Prostate gland (tissue), 2 donors: ENCODE measurements around the gene AQP4.

Source experiments
- POLR2A ChIP-seq: fragments of 450-650 bp; IDR thresholded peaks from one replicate; pipeline ENCODE4 v1.6.1; 2016; ENCODE audit warnings: antibody characterized with exemption, mild to moderate bottlenecking
- POLR2AphosphoS5 ChIP-seq: sonication (generic); formaldehyde crosslinking; IDR thresholded peaks from one replicate; pipeline ENCODE4 v1.6.1; 2017; ENCODE audit warnings: antibody characterized with exemption
- TF ChIP-seq, protein P1 (sequence below), 4 experiments: fragments of 200-600 bp in 2 of 4; fragments of 450-650 bp in 2 of 4; sonication (generic) in 2 of 4; IDR thresholded peaks; 1 replicate in 3 of 4; 2 replicates in 1 of 4; pipeline ENCODE4 v1.5.1; 2016 to 2019; ENCODE audit warnings: antibody characterized with exemption in 4 of 4, mild to moderate bottlenecking in 2 of 4, moderate library complexity in 2 of 4

DNA sequence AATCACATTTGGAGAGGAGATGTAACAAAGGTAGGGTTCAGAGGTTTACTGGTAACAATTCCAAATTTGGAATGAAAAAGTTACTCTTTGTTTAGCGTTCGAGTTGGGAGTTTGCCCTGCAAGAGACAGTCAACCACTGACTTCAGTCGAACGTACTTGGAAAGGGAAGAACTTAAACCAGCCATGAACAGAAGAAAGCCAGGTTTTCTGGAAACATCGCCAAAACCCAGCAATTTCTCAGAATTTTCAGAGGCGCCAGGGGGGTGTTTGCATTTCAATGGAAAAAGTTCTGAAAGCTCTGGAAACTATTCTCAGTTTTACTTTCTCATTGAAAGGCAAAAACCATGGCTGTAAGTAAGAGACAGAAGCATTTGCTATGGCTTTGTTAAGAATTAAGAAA lies 28.5 kb upstream of the AQP4 start:
- TF ChIP-seq, protein P1, sequence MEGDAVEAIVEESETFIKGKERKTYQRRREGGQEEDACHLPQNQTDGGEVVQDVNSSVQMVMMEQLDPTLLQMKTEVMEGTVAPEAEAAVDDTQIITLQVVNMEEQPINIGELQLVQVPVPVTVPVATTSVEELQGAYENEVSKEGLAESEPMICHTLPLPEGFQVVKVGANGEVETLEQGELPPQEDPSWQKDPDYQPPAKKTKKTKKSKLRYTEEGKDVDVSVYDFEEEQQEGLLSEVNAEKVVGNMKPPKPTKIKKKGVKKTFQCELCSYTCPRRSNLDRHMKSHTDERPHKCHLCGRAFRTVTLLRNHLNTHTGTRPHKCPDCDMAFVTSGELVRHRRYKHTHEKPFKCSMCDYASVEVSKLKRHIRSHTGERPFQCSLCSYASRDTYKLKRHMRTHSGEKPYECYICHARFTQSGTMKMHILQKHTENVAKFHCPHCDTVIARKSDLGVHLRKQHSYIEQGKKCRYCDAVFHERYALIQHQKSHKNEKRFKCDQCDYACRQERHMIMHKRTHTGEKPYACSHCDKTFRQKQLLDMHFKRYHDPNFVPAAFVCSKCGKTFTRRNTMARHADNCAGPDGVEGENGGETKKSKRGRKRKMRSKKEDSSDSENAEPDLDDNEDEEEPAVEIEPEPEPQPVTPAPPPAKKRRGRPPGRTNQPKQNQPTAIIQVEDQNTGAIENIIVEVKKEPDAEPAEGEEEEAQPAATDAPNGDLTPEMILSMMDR (IDR thresholded peaks at IDR 0.05), result no peak
- TF ChIP-seq POLR2AphosphoS5 (no peak), POLR2A (no peak)
